GM12878 (cell line): ENCODE measurements around the gene ABCA4. TPM values are rescaled to one million over a fixed set of nuclear protein-coding genes. Genes with fewer than 3 reads are reported as not detected.
A peak's percentile ranks its signal among the peaks of the same experiment; 100 is the strongest.

Source experiments
- ATAC-seq: fragments of 200-7000 bp; cut with Tn5 transposase; 3 replicates; pipeline ENCODE4 v1.9.1; 2020; ENCODE audit warnings: mild to moderate bottlenecking, moderate library complexity
- BruUV-seq: library from RNA; stranded (reverse); fragments of 400-500 nt; replicated peaks from 2 replicates; lab custom pipeline; 2021; lab: Mats Ljungman, UMichigan
- CTCF ChIA-PET: fragments of 300-600 bp; sonication (Branson Sonifier 250); formaldehyde crosslinking; extraction: SDS; loops from one replicate; lab custom pipeline; 2021; ENCODE audit warnings: inconsistent platforms; lab: Yijun Ruan, JAX
- POLR2A ChIA-PET: fragments of 350-600 bp; formaldehyde crosslinking; extraction: SDS; loops from one replicate; lab custom pipeline; 2021; ENCODE audit warnings: inconsistent platforms; lab: Charles Lee
- RAD21 ChIA-PET: fragments of 300-600 bp; sonication (Branson Sonifier 250); formaldehyde crosslinking; loops from one replicate; lab custom pipeline; 2023; ENCODE audit warnings: antibody characterized with exemption; ENCODE audit not compliant: unreplicated experiment; lab: Charles Lee
- SMC1A ChIA-PET: fragments of 300-600 bp; sonication (Branson Sonifier 250); formaldehyde crosslinking; loops from one replicate; lab custom pipeline; 2023; ENCODE audit not compliant: unreplicated experiment, uncharacterized antibody; lab: Charles Lee
- DNase-seq: peaks from one replicate; pipeline ENCODE4 v3.0.0-alpha.2; 2011; ENCODE audit warnings: low read depth, low spot score
- FAIRE-seq: peaks from 3 replicates; lab custom pipeline; 2011; peaks lifted over from hg19 to GRCh38; lab: Jason Lieb, UNC
- H2AFZ ChIP-seq: 2 replicates; pipeline ENCODE4 v1.6.0; 2011; ENCODE audit warnings: low read depth, low read length, control low read depth; ENCODE audit not compliant: control insufficient read depth
- H3K27ac ChIP-seq: 2 replicates; pipeline ENCODE4 v1.5.1; 2011; ENCODE audit warnings: control low read depth; ENCODE audit not compliant: control insufficient read depth, insufficient read depth
- H3K27me3 ChIP-seq, 2 experiments: replicated peaks in 1 of 2; 2 replicates each; pipeline versions ENCODE4 v1.6.0 to v1.6.1; 2011; ENCODE audit warnings: low read length in 1 of 2; ENCODE audit not compliant: control insufficient read depth in 2 of 2, insufficient read depth in 2 of 2
- H3K36me3 ChIP-seq, 2 experiments: 2 replicates each; pipeline ENCODE4 v1.5.1; 2011; ENCODE audit warnings: low read length in 1 of 2; ENCODE audit not compliant: control insufficient read depth in 2 of 2, insufficient read depth in 2 of 2
- H3K4me1 ChIP-seq: 2 replicates; pipeline ENCODE4 v1.6.1; 2011; ENCODE audit warnings: mild to moderate bottlenecking, low read length, moderate library complexity, mixed read lengths; ENCODE audit not compliant: control insufficient read depth, insufficient read depth
- H3K4me2 ChIP-seq: 2 replicates; pipeline ENCODE4 v1.6.0; 2011; ENCODE audit warnings: control low read depth; ENCODE audit not compliant: control insufficient read depth, insufficient read depth
- H3K4me3 ChIP-seq: fragments of 200-600 bp; sonication (generic); 2 replicates; pipeline ENCODE4 v1.5.1; 2016
- H3K79me2 ChIP-seq: 2 replicates; pipeline ENCODE4 v1.6.0; 2011; ENCODE audit warnings: low read length; ENCODE audit not compliant: control insufficient read depth, insufficient read depth
- H3K9ac ChIP-seq: 2 replicates; pipeline ENCODE4 v1.8.0; 2011; ENCODE audit warnings: low read length, control low read depth, mixed read lengths; ENCODE audit not compliant: control insufficient read depth, insufficient read depth
- H3K9me3 ChIP-seq: replicated peaks from 3 replicates; pipeline ENCODE4 v1.5.1; 2011; ENCODE audit warnings: mild to moderate bottlenecking, low read length; ENCODE audit not compliant: control insufficient read depth, insufficient read depth
- H4K20me1 ChIP-seq: 2 replicates; pipeline ENCODE4 v1.6.0; 2011; ENCODE audit not compliant: control insufficient read depth, insufficient read depth
- CREB1 ChIP-seq: IDR thresholded peaks from 2 replicates; pipeline ENCODE4 v1.6.1; 2012; ENCODE audit warnings: low read depth, mild to moderate bottlenecking, inconsistent platforms
- GABPA ChIP-seq: IDR thresholded peaks from 2 replicates; pipeline ENCODE4 v1.6.1; 2014; ENCODE audit warnings: antibody characterized with exemption, low read depth, mild to moderate bottlenecking, inconsistent platforms
- POLR2AphosphoS5 ChIP-seq: IDR thresholded peaks from 2 replicates; pipeline ENCODE4 v1.6.1; 2011; ENCODE audit warnings: mild to moderate bottlenecking, low read length, inconsistent platforms
- RB1 ChIP-seq: fragments of 450-650 bp; formaldehyde crosslinking; IDR thresholded peaks from 2 replicates; pipeline ENCODE4 v1.6.1; 2017; ENCODE audit warnings: mild to moderate bottlenecking, borderline replicate concordance
- STAT1 ChIP-seq: fragments of 450-650 bp; conservative IDR thresholded peaks from 2 replicates; pipeline ENCODE4 v1.6.1; 2014; ENCODE audit warnings: antibody characterized with exemption, mild to moderate bottlenecking
- SUZ12 ChIP-seq: fragments of 200-600 bp; sonication (generic); IDR thresholded peaks from one replicate; pipeline ENCODE4 v1.6.1; 2018; ENCODE audit warnings: antibody characterized with exemption, mild to moderate bottlenecking; ENCODE audit not compliant: unreplicated experiment
- ZBTB11 ChIP-seq: fragments of 450-650 bp; formaldehyde crosslinking; IDR thresholded peaks from 2 replicates; pipeline ENCODE4 v1.5.0; 2022; ENCODE audit warnings: mild to moderate bottlenecking, missing genetic modification characterization
- ZNF24 ChIP-seq: fragments of 450-650 bp; IDR thresholded peaks from 2 replicates; pipeline ENCODE4 v1.6.1; 2017; ENCODE audit warnings: antibody characterized with exemption, mild to moderate bottlenecking
- WGBS: methylation state at CpG from one replicate; pipeline ENCODE4 v1.1.6; 2016; ENCODE audit warnings: low lambda C conversion rate; ENCODE audit not compliant: insufficient replicate concordance, insufficient coverage; ENCODE audit errors: missing lambda C conversion rate; 5-methylcytosine and 5-hydroxymethylcytosine counted together
- in situ Hi-C: fragments of 300-500 bp; cut with MboI; formaldehyde crosslinking; loops from 9 replicates; pipeline ENCODE4 v1.14.3; 2018; ENCODE audit warnings: mixed read lengths
- intact Hi-C: fragments of 100-400 bp; cut with micrococcal nuclease; formaldehyde crosslinking; loops from one replicate; pipeline ENCODE4 v1.14.2; 2022; ENCODE audit not compliant: unreplicated experiment
- polyA plus RNA-seq, 11 experiments: library from polyadenylated mRNA; depleted of rRNA in 4 of 11; unstranded in 6 of 11; stranded (reverse) in 5 of 11; fragments of >200 nt; fragmentation: Nextera tagmentation in 4 of 11; fragmentation: Illumina TruSeq in 1 of 11; extraction: Ambion mirVana in 4 of 11; extraction: Trizol in 1 of 11; gene quantifications; 1 replicate in 1 of 11; 2 replicates in 10 of 11; pipeline versions ENCODE4 v1.2.1 to v1.2.3, GENCODE V29; 2011 to 2016; ENCODE audit warnings: inconsistent platforms in 2 of 11, missing spikeins in 2 of 11, low read depth in 1 of 11
- total RNA-seq, 4 experiments: library from RNA; depleted of rRNA in 3 of 4; stranded (reverse); fragments of >200 nt in 3 of 4; fragmentation: Illumina TruSeq in 1 of 4; extraction: Trizol in 1 of 4; gene quantifications; 2 replicates each; pipeline versions ENCODE4 v1.2.1 to v1.2.3, GENCODE V29; 2013 to 2021

ABCA4 gene
- total and polyA plus RNA-seq, 10 of the 15 experiments (the other 5 are each of a cell fraction or from before 2014, with no cell fraction given) = 0.03 to 0.28 (median 0.11) TPM; not detected in 3

- 50% methylated on average over 9 of the region's 9 CpGs for WGBS
- no peak overlapping the region for H2AFZ ChIP-seq
- TF ChIP-seq SUZ12 (no peak), CREB1 (no peak), ZNF24 (no peak), POLR2AphosphoS5 (no peak), STAT1 (no peak)
Observed at GRCh38 chr1:94044891-94045290, 76.1 kb downstream of the ABCA4 start.

GRCh38 chr1:94044290-94044790 lies 76.6 kb downstream of the ABCA4 start:
- 52% methylated on average over 9 of the region's 9 CpGs for WGBS
- ATAC-seq (peak; percentile 28), DNase-seq (no peak), FAIRE-seq (no peak)
- no peak overlapping the region for H3K4me2 ChIP-seq
- ChIA-PET CTCF (interaction anchor here (0.6 to 6.3 kb wide), 2 partner anchors 291 to 437 kb away, joined by 6 to 50 read pairs; no protein-coding TSS in a partner anchor), POLR2A (interaction anchor here (0.6 kb wide), 1 partner anchor 378 kb away, joined by 3 read pairs; no protein-coding TSS in a partner anchor), RAD21 (interaction anchor here (1.6 kb wide), 1 partner anchor 18 kb away, joined by 3 read pairs; no protein-coding TSS in a partner anchor), SMC1A (interaction anchor here (0.6 to 1.4 kb wide), 4 partner anchors 14 to 427 kb away, joined by 3 to 4 read pairs (median 3); no protein-coding TSS in a partner anchor)
- no TSS peak for BruUV-seq
- no peaks in the 10 kb centered on the region for H3K27me3 ChIP-seq
- H4K20me1 ChIP-seq = 0 out of 2 replicates have a peak, but pooled peaks cover 4% of the 10 kb centered on the region
- no peak overlapping the region for H3K9ac ChIP-seq
- in situ Hi-C loops = no loop called here
- H3K36me3 ChIP-seq = no peaks in the 10 kb centered on the region
- no peak overlapping the region for H3K4me3 ChIP-seq
- H2AFZ ChIP-seq = no peak overlapping the region; the same call in none of the 2 replicates
- H3K27ac ChIP-seq = no peak overlapping the region
- no peaks in the 10 kb centered on the region for H3K9me3 ChIP-seq
- H3K79me2 ChIP-seq = no peaks in the 10 kb centered on the region
- TF ChIP-seq ZBTB11 (CRISPR knock-in tag) = peak; percentile 73
- no peak for TF ChIP-seq RB1
- TF ChIP-seq GABPA = 0 out of 2 replicates have a peak, but pooled peaks have one; percentile 38
- intact Hi-C loops = no loop called here
- H3K4me1 ChIP-seq = no peaks in the 10 kb centered on the region

More at GRCh38 chr1:94044891-94045290, 76.1 kb downstream of the ABCA4 start:
- ChIA-PET RAD21 (interaction anchor here (1.6 kb wide), 1 partner anchor 18 kb away, joined by 3 read pairs; no protein-coding TSS in a partner anchor), POLR2A (interaction anchor here (0.6 kb wide), 1 partner anchor 378 kb away, joined by 3 read pairs; no protein-coding TSS in a partner anchor), SMC1A (interaction anchor here (0.6 to 2.9 kb wide), 3 partner anchors 13 to 79 kb away, joined by 3 to 10 read pairs (median 4); no protein-coding TSS in a partner anchor), CTCF (interaction anchor here (0.6 to 6.3 kb wide), 2 partner anchors 290 to 437 kb away, joined by 6 to 50 read pairs; no protein-coding TSS in a partner anchor)
- H3K9ac ChIP-seq = no peak overlapping the region
- ATAC-seq = no peak
- no peak overlapping the region for H3K4me3 ChIP-seq
- H3K79me2 ChIP-seq = no peaks in the 10 kb centered on the region
- no peaks in the 10 kb centered on the region for H4K20me1 ChIP-seq
- intact Hi-C loops (no loop called here), in situ Hi-C loops (no loop called here)
- DNase-seq = no peak
- no peaks in the 10 kb centered on the region for H3K36me3 ChIP-seq
- H3K4me2 ChIP-seq = no peak overlapping the region
- H3K27ac ChIP-seq = no peak overlapping the region
- no peaks in the 10 kb centered on the region for H3K4me1 ChIP-seq
- H3K9me3 ChIP-seq = no peaks in the 10 kb centered on the region
- no peaks in the 10 kb centered on the region; a peak in 1 of 4 replicates for H3K27me3 ChIP-seq
- no TSS peak for BruUV-seq
- no peak for FAIRE-seq
